HG02870 (cell line): ENCODE measurements around the gene ZRANB1.

Experiments
- ATAC-seq: cut with Tn5 transposase; IDR thresholded peaks from one replicate; pipeline ENCODE4 v1.9.1; 2021; ENCODE audit warnings: mild to moderate bottlenecking, moderate library complexity; ENCODE audit not compliant: unreplicated experiment

Gene ZRANB1

GRCh38 chr10:124962421-124962820, 20.5 kb downstream of the ZRANB1 start:
- no peak for ATAC-seq

DNA sequence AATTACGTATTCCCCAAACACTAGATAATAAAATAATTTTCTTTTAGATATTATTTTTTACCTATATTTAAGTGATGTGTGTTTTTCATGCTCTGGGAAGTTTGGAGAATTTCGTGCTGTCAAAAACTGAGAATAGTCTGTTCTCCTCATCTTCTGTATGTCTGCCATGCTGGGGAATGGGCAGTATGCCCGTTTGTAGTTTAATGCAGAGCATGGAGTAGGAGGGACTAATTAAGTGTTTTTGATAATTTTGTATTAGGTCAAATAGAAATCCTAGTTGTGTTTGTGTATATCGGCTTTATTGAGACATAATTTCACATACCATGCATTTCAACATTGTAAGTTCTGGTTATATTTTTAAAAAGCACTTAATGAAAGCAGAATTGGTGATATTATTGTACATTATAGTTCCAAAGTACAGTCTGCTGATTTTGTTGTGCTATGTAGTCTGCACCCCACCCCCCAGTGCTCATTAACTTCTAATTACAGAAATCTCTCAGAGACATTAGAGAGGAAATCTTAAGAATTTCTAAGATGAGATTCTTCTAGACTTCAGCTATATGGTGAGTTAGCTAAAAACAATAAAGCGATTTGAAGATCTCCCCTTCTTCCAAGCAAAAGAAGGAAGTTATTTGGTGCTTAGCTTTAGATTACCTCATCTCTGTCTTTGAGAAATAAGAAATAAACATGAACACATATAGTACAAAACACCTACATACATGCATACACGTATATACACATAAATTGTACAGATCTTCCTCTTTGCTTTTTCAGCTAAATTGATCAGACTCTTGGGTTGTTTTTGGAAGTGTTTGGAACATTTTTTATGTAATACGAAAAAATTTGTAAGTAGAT, 22.2 kb downstream of the ZRANB1 start:
- ATAC-seq, result no peak

DNA sequence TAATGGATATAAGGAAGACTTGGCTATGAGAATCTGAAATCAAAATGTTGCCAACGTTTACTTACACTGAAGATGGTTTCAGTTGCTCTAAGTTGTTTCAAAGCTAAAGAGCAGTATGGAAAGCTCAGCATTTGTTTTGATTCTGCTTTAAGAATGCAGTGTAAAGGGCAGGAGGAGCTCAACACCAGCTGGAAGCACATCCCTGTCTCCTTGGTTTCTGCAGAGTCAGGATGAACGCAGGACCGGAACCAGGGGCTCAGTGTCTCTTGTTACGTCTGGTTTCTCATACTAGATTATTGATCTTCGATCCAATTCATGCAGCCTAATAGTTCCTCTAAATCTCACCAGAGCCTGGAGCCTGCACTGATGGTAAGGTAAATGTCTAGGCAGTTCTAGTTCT, 24.1 kb downstream of the ZRANB1 start:
- ATAC-seq, result no peak

DNA sequence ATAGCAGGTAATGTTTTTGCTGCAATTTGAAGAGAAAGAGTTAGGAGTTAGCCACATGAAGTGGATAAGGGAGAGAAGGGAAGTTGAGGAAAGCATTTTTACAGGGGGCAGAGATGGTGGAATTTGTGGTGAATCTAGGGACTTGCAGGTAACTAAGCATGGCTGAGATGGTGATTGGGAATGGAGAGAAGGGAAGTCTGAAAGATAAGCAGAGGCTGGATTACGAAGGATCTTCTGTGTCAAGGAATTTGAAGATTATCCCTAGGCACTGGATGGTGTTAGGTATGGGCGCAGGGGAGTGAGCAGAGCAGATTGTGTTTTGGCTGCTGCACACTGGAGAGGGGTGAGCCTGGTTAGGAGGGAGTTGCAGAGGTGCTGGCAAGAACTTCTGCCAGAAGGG, 25.3 kb downstream of the ZRANB1 start:
- ATAC-seq, result no peak

GRCh38 chr10:124971276-124971675, 29.4 kb downstream of the ZRANB1 start:
- ATAC-seq, result peak; percentile 66

DNA sequence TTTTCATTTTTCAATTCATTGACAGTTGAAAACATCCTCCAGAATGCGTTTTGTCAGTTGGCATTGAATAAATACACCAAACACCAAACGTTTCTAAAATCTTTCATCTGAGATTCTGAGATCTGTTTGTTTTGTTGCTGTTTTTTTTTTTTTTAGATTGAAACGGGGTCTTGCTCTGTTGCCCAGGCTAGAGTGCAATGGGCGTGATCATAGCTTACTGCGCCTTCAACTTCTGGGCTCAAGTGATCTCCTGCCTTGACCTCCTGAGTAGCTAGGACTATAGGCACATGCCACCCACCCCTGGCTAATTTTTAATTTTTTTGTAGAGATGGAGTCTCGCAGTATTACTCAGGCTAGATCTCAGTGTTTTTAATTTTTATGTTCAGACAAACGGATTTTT, 30.7 kb downstream of the ZRANB1 start:
- no peak for ATAC-seq

GRCh38 chr10:124974131-124974530, 32.2 kb downstream of the ZRANB1 start:
- no peak for ATAC-seq

DNA sequence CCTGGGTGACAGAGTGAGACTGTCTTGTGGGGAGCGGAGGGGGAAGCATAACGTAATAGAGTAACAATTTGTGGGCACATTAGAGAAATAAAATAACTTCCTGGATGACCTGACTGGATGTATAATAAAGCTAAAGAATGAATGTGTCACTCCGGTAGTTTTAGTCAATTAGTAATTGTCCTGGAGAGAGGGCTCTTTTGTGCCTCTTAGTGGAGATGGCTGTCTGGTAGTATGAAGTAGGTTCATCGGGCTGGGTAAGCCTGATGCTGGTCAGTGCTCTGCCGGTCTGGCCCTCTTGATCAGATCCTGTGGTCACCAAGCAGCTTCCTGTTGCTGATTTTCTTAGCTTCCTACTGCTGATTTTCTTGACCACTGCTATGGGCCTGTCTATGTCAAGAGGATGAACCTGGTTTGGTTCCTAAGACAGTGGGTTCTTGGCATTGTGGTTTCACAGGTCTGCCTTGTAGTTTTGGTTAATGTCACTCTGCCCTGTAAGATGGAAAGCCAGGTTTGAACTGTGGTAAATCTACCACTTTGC, 34.1 kb downstream of the ZRANB1 start:
- ATAC-seq, result peak; percentile 44

DNA sequence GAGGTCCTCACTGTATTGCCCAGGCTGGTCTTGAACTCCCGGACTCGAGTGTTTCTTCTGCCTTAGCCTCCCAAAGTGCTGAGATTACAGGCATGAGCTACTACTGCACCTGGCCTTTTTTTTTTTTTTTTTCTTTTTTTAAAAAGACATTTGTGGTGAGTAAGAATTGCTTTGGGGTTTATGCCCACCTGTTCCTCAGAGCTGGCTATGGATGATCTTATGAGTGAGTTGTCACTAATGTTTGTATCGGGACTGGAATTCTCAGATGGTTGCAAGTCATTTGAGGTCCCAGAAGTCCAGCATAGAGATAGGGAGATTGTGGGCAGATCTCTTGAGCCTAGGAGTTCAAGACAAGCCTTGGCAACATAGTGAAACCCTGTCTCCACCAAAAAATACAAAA, 35.2 kb downstream of the ZRANB1 start:
- ATAC-seq, result no peak

DNA sequence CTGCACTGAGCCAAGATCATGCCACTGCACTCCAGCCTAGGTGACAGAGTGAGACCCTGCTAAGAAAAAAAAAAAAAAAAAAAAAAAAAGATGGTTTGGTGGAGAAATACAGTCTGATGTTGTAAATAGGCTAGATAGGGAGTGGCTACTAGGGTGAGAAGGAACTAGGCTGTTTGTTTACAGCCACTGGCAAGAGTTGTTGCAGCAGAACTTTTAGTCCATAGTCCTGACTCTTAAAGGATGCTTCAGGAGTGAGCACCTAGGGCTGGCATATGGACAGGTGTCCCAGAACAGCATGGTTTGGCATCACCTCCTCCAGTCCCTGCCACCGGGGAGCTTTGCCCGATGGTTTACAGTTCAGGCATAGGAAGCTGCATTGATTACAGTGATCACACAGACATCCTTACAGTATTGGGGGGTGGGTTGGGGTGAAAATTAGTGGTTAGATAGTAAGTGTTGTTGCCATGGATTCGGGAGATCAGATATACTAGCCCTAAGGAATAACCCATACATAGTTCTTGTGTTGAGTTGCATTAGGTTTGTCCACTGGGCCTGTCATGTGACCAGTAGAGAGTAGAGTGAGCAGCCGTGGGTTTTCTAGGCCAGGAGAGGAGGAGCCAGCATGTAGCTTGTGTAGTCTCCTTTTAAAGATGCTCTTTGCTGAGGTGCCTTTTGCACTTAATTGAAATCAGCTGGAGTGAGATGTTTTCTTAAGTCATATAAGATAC, 35.9 kb downstream of the ZRANB1 start:
- no peak for ATAC-seq

DNA sequence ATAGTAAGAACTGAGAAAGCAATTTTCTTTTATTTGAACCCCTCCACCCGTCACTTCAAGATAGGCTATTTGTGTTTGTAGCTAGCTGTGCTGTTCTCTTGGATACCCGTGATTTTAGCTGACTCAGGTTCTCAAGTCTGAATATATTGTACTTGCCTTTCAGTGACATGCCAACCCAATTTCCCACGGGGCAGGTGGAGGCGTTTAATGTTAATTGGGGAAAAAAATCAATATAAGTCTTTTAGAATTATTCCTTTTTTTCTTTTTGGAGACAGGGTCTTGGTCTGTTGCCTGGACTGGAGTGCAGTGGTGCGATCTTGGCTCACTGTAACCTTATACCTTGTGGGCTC, 36.4 kb downstream of the ZRANB1 start:
- ATAC-seq, result no peak

GRCh38 chr10:124983321-124983720, 41.4 kb downstream of the ZRANB1 start:
- ATAC-seq, result no peak

- no peak for ATAC-seq
Measured at GRCh38 chr10:124984376-124984775, 42.5 kb downstream of the ZRANB1 start.

DNA sequence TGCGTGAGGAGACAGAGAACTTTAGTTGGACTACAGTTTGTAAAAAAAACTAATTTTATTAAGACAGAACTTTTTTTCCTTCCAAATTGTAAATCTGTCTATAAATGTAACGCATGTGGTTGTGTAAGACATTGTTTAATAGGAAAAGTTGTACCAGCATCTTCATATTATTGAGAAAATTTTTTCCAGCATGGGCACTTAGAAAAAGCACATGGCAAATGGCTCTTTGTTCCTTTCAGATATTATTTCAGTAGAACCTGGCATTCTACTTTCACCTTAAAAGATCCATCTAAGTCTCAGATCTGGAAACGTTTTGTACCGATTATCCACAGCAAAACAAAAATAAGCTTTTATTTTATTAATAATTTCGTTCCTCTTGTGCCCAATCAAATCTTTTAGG, 43.2 kb downstream of the ZRANB1 start:
- ATAC-seq, result no peak

DNA sequence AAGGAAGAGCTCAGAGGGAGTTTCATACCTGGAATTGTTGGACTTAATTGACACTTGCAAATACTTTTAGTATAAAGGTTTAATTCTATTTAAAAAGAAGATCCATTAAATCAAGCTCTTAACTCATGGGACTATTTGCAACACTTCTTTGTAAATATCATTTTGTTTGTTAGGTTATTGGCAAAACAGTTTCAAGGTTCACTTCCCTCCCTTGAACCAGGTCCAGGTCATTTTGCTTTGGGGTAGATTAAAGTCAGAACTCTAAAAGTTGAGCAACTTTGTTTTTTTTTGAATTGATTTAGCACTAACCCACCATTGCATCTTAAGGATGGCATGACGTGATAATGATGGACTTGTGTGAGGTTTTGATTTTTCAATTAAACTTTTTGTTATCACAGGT, 45.9 kb downstream of the ZRANB1 start:
- no peak for ATAC-seq

GRCh38 chr10:124988753-124989152, 46.8 kb downstream of the ZRANB1 start:
- peak; percentile 61 for ATAC-seq

DNA sequence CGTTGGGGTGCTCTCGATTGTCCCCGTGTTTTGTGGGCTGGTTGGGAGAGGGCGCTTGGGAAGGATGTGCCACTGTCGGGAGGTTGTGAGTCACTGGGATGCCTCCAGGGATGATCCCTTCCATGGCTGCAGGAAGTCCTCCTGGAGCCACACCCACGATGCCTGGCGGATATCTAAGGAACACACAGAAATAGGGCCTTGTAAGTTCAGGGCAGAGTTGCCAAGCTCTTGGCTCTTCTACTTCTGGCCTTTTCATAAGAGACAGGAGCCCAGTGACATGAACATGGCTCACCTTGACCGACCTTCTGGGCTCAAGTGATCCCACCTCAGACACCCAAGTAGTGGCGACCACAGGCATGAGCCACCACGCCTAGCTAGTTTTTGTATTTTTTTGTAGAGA, 47.6 kb downstream of the ZRANB1 start:
- ATAC-seq, result no peak

GRCh38 chr10:124990671-124991625, 49.0 kb downstream of the ZRANB1 start:
- ATAC-seq, result no peak

GRCh38 chr10:124991835-124992234, 49.9 kb downstream of the ZRANB1 start:
- no peak for ATAC-seq

DNA sequence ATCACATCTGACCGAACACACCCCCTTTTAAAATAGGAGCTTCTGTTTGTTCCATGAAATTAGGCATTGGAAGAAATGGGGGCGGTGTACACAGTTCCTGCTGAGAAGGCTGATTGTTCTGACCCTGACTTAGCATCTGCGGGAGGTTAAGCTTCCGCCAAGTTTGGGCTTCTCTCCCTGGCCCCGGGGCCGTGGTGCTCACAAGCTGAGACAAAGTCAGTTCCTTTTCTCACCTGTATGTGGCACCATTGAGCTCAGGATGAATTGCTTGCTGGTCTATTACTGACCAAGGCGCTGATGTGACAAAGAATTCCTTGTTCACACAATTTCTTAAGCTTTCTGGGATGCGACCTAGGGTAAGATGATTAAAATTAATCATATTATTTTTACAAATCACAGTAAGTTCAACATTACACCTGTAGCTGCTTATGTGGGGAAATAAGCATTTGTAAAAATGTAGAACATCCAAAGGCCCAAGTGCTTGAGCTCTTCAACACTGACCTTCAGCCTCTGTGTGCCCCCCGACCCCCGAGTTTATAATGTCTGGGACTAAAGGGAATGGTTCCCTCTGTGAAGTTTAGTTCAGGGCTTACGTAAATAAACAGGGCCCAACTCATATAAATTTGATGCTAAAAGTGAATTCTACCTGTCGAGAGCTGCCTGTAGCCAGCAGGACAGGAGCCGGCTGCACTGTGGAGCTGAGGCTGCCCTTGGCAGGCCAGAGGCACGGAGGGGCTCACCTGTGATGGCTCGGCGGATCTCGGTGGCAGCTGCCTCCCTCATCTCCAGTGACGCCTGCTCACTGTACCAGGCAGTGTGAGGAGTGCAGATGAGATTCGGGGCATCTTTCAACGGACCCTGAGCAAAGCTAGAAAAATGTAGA, 50.8 kb downstream of the ZRANB1 start:
- no peak for ATAC-seq
